Endodermal cell (in vitro differentiated cells): ENCODE data around the gene CYP26A1. TPM values are rescaled to one million over a fixed set of nuclear protein-coding genes. Genes with fewer than 3 reads are reported as not detected.
A peak's percentile ranks its signal among the peaks of the same experiment; 100 is the strongest.

ENCODE experiments used
- DNase-seq: peaks from one replicate; pipeline ENCODE4 v3.0.0-alpha.2; 2017
- H3K27ac ChIP-seq: 2 replicates; pipeline ENCODE4 v1.5.1; 2013; ENCODE audit warnings: mild to moderate bottlenecking, low read depth, low read length, moderate library complexity
- H3K27me3 ChIP-seq: 2 replicates; pipeline ENCODE4 v1.6.1; 2013; ENCODE audit warnings: mild to moderate bottlenecking, low read length, moderate library complexity; ENCODE audit not compliant: insufficient read depth, control insufficient read depth, poor library complexity, severe bottlenecking
- H3K36me3 ChIP-seq: 2 replicates; pipeline ENCODE4 v1.7.0; 2013; ENCODE audit warnings: mild to moderate bottlenecking, low read length, moderate library complexity; ENCODE audit not compliant: control insufficient read depth, insufficient read depth
- H3K4me1 ChIP-seq: one replicate; pipeline ENCODE4 v1.7.0; 2013; ENCODE audit warnings: low read length; ENCODE audit not compliant: control insufficient read depth, insufficient read depth
- H3K4me3 ChIP-seq: 2 replicates; pipeline ENCODE4 v1.5.1; 2013; ENCODE audit warnings: mild to moderate bottlenecking, low read length, moderate library complexity
- H3K9ac ChIP-seq: 2 replicates; pipeline ENCODE4 v1.6.1; 2013; ENCODE audit warnings: mild to moderate bottlenecking, low read length, moderate library complexity; ENCODE audit not compliant: poor library complexity, severe bottlenecking; ENCODE audit errors: extremely low read depth
- H3K9me3 ChIP-seq: 2 replicates; pipeline ENCODE4 v1.6.1; 2013; ENCODE audit warnings: mild to moderate bottlenecking, low read length, moderate library complexity; ENCODE audit not compliant: control insufficient read depth
- H3K27ac Mint-ChIP-seq: 2 replicates; pipeline ENCODE4 v1.8.0; 2020; ENCODE audit warnings: mixed read lengths
- H3K27me3 Mint-ChIP-seq: 2 replicates; pipeline ENCODE4 v1.8.0; 2021; ENCODE audit warnings: mild to moderate bottlenecking, mixed read lengths; ENCODE audit not compliant: insufficient read depth
- H3K36me3 Mint-ChIP-seq: 2 replicates; pipeline ENCODE4 v1.8.0; 2020; ENCODE audit warnings: low read depth, mixed read lengths
- H3K4me1 Mint-ChIP-seq: 2 replicates; pipeline ENCODE4 v1.8.0; 2020; ENCODE audit warnings: mixed read lengths
- H3K4me3 Mint-ChIP-seq: 2 replicates; pipeline ENCODE4 v1.8.0; 2020; ENCODE audit warnings: mild to moderate bottlenecking, moderate library complexity, mixed read lengths
- H3K9me3 Mint-ChIP-seq: 2 replicates; pipeline ENCODE4 v1.8.0; 2020; ENCODE audit warnings: mild to moderate bottlenecking, mixed read lengths
- CTCF ChIP-seq: fragments of 200-600 bp; sonication (generic); conservative IDR thresholded peaks from 2 replicates; pipeline ENCODE4 v1.5.0; 2021; ENCODE audit warnings: antibody characterized with exemption, mild to moderate bottlenecking
- WGBS, 2 experiments: methylation state at CpG; one replicate each; pipeline versions ENCODE4 v1.1.5 to v1.1.7; 2013; ENCODE audit warnings: missing lambda C conversion rate in 2 of 2, mixed read lengths in 1 of 2; ENCODE audit not compliant: insufficient coverage in 1 of 2, insufficient read length in 1 of 2; 5-methylcytosine and 5-hydroxymethylcytosine counted together
- total RNA-seq, 2 donors: library from RNA; stranded (reverse); fragmentation: NEBNext Ultra II Directional in 1 of 2; extraction: Animal tissue kit (Norgen Biotek cat#: 25700) in 1 of 2; gene quantifications; 2 replicates in 1 of 2; 3 replicates in 1 of 2; pipeline ENCODE4 v1.2.1, GENCODE V29; 2021

The CYP26A1 gene
- total RNA-seq, 2 donors from 2014 or later = 800 to 857 TPM

- Mint-ChIP-seq H3K27ac (no peak overlapping the region), H3K36me3 (no peaks in the 10 kb centered on the region), H3K4me3 (no peak overlapping the region), H3K9me3 (no peaks in the 10 kb centered on the region), H3K4me1 (peaks cover 14% of the 10 kb centered on the region), H3K27me3 (no peaks in the 10 kb centered on the region)
- WGBS, 2 experiments = 15% methylated on average over 3 of the region's 3 CpGs
- Histone ChIP-seq H3K4me3 (no peak overlapping the region), H3K36me3 (no peaks in the 10 kb centered on the region), H3K27ac (no peak overlapping the region), H3K9me3 (no peaks in the 10 kb centered on the region), H3K9ac (no peak overlapping the region), H3K4me1 (no peaks in the 10 kb centered on the region), H3K27me3 (no peaks in the 10 kb centered on the region)
- peak; percentile 76 for TF ChIP-seq CTCF
- peak; percentile 80 for DNase-seq
These were observed 34.0 kb upstream of the CYP26A1 start for GRCh38 chr10:93039721-93040120.

GRCh38 chr10:93054486-93054885, 19.2 kb upstream of the CYP26A1 start:
- 81 to 86% methylated on average over 2 to 3 of the region's 3 CpGs for WGBS, 2 experiments
- no peaks in the 10 kb centered on the region for H3K4me1 ChIP-seq
- Mint-ChIP-seq H3K36me3 (peaks cover 10% of the 10 kb centered on the region), H3K27ac (no peak overlapping the region), H3K9me3 (no peaks in the 10 kb centered on the region), H3K27me3 (peaks cover 44% of the 10 kb centered on the region), H3K4me3 (no peak overlapping the region), H3K4me1 (peaks cover 20% of the 10 kb centered on the region)
- peaks cover 80% of the 10 kb centered on the region for H3K27me3 ChIP-seq
- H3K36me3 ChIP-seq = peaks cover 5% of the 10 kb centered on the region
- peaks cover 14% of the 10 kb centered on the region for H3K9me3 ChIP-seq
- no peak overlapping the region for H3K4me3 ChIP-seq
- no peak overlapping the region for H3K27ac ChIP-seq
- no peak for TF ChIP-seq CTCF
- DNase-seq = no peak
- H3K9ac ChIP-seq = no peak overlapping the region

- Mint-ChIP-seq H3K4me3 (no peak overlapping the region), H3K9me3 (peaks cover 3% of the 10 kb centered on the region), H3K36me3 (peaks cover 13% of the 10 kb centered on the region), H3K27ac (no peak overlapping the region), H3K27me3 (peaks cover 67% of the 10 kb centered on the region), H3K4me1 (peaks cover 18% of the 10 kb centered on the region)
- H3K9me3 ChIP-seq = peaks cover 17% of the 10 kb centered on the region
- H3K27ac ChIP-seq = no peak overlapping the region
- H3K9ac ChIP-seq = no peak overlapping the region
- 85 to 95% methylated on average over 2 of the region's 3 CpGs for WGBS, 2 experiments
- H3K4me3 ChIP-seq = no peak overlapping the region
- peaks cover 5% of the 10 kb centered on the region for H3K36me3 ChIP-seq
- H3K4me1 ChIP-seq = peaks cover 2% of the 10 kb centered on the region
- no peak for DNase-seq
- peaks cover 95% of the 10 kb centered on the region for H3K27me3 ChIP-seq
- no peak for TF ChIP-seq CTCF
These were observed 15.6 kb upstream of the CYP26A1 start for GRCh38 chr10:93058139-93058538.
